ENCODE data around the gene SPAG6. TPM values are rescaled to one million over a fixed set of nuclear protein-coding genes. Genes with fewer than 3 reads are reported as not detected.

Gene SPAG6
- polyA plus RNA-seq, 3 donors: 0.11 to 0.13 TPM; not detected in 1

- H3K4me2 ChIP-seq (replicated peaks; ENCODE audit: extremely low read depth, low read length, poor library complexity, severe bottlenecking): peak overlapping the region; percentile 86
- H2AFZ ChIP-seq (ENCODE audit: insufficient read depth, low read depth, low read length, poor library complexity, severe bottlenecking): peak overlapping the region; percentile 94
- H3K9me3 Mint-ChIP-seq: peaks cover 0 to 5% (median 2%) of the 10 kb centered on the region in 7 donors
- H3K27ac Mint-ChIP-seq: peak overlapping the region; percentile 93 to 97 (median 95)
- peak overlapping the region; percentile 88 to 94 for H3K4me3 Mint-ChIP-seq
- peaks cover 29% of the 10 kb centered on the region for H3K4me1 Mint-ChIP-seq
- H3K79me2 ChIP-seq (ENCODE audit: insufficient read depth, low read length): peaks cover 21% of the 10 kb centered on the region
- peaks cover 1 to 14% (median 4%) of the 10 kb centered on the region in 3 donors for H3K27me3 Mint-ChIP-seq (ENCODE audit: low read depth in 3 of 3)
- DNase-seq: peak in 1 of 3 donors; percentile 34
- intact Hi-C loops (cut with micrococcal nuclease): loop anchor here (2.0 to 10.0 kb wide), 4 partner anchors 62 to 314 kb away; partner anchors contain the start of gene DNAJC1 (in 1 of the 2)
- H3K4me1 ChIP-seq (ENCODE audit: control insufficient read depth in 1 of 2, insufficient read depth in 2 of 2, low read length in 2 of 2): peaks cover 28 to 45% of the 10 kb centered on the region in 2 donors
- TF ChIP-seq, protein P1, sequence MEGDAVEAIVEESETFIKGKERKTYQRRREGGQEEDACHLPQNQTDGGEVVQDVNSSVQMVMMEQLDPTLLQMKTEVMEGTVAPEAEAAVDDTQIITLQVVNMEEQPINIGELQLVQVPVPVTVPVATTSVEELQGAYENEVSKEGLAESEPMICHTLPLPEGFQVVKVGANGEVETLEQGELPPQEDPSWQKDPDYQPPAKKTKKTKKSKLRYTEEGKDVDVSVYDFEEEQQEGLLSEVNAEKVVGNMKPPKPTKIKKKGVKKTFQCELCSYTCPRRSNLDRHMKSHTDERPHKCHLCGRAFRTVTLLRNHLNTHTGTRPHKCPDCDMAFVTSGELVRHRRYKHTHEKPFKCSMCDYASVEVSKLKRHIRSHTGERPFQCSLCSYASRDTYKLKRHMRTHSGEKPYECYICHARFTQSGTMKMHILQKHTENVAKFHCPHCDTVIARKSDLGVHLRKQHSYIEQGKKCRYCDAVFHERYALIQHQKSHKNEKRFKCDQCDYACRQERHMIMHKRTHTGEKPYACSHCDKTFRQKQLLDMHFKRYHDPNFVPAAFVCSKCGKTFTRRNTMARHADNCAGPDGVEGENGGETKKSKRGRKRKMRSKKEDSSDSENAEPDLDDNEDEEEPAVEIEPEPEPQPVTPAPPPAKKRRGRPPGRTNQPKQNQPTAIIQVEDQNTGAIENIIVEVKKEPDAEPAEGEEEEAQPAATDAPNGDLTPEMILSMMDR (IDR thresholded peaks at IDR 0.05): no peak
- H3K9me3 ChIP-seq (replicated peaks in 1 of 2; ENCODE audit: control insufficient read depth in 1 of 2, insufficient read depth in 1 of 2, low read length in 2 of 2): no peaks in the 10 kb centered on the region
- H3K4me3 ChIP-seq (replicated peaks in 1 of 3; ENCODE audit: low read depth in 2 of 3, low read length in 3 of 3): peak overlapping the region; percentile 78 to 97 (median 91)
- WGBS (ENCODE audit: insufficient coverage): no CpG with 5 or more reads among the region's 9 CpGs
- H3K9ac ChIP-seq (ENCODE audit: insufficient read depth, low read length, poor library complexity, severe bottlenecking): peak overlapping the region; percentile 87
- peaks cover 0 to 11% of the 10 kb centered on the region in 2 donors for H3K27me3 ChIP-seq (ENCODE audit: control insufficient read depth in 2 of 2, insufficient read depth in 2 of 2, low read length in 2 of 2)
- H3K36me3 ChIP-seq (replicated peaks in 1 of 2; ENCODE audit: control insufficient read depth in 1 of 2, insufficient read depth in 2 of 2, low read length in 2 of 2): no peaks in the 10 kb centered on the region
- no peaks in the 10 kb centered on the region for H4K20me1 ChIP-seq (ENCODE audit: insufficient read depth, low read length)
- peaks cover 5 to 8% of the 10 kb centered on the region in 2 donors for H3K36me3 Mint-ChIP-seq
- H3K27ac ChIP-seq (ENCODE audit: low read depth in 1 of 2, low read length in 2 of 2): peak overlapping the region; percentile 89 to 91
Observed at GRCh38 chr10:22317076-22317370, 28.3 kb upstream of the SPAG6 start.

DNA sequence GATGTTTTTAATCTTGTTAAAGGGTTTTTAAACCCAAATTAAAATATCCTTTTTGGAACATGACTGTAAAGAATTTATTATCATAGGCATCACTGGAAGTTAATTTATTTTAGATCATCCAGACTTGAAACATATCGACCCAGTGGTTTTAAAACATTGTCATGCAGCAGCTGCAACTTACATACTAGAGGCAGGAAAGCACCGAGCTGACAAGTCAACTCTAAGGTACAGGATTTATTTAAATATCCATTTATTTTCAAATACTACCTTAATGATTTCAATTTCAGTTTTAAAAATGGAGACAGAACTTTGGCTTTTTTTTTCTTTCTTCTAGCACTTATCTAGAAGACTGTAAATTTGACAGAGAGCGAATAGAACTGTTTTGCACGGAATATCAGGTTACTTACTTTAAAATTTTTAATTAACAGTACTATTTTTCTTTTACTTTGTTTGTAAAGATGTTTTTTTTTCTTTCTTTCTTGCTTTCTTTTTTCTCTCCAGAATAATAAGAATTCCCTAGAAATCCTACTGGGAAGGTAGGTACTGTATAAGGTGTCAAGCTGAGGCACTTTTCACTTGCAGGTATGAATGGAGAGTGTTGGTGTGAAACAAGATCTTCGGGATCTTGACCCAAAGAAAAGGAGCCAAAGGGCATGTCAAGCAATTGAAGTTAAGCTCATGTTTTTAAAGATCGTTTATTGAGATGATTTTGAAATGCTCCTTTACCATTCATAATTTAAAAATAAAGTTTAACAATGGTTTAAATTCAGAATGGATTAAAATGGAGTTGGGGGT is 27.3 kb upstream of the SPAG6 start:
- H3K9ac ChIP-seq (ENCODE audit: insufficient read depth, low read length, poor library complexity, severe bottlenecking): no peak overlapping the region
- TF ChIP-seq, protein P1 (IDR thresholded peaks at IDR 0.05): no peak
- H3K36me3 Mint-ChIP-seq: peaks cover 11 to 12% of the 10 kb centered on the region in 2 donors
- peaks cover 9 to 20% of the 10 kb centered on the region in 2 donors for H3K27me3 ChIP-seq (ENCODE audit: control insufficient read depth in 2 of 2, insufficient read depth in 2 of 2, low read length in 2 of 2)
- H2AFZ ChIP-seq (ENCODE audit: insufficient read depth, low read depth, low read length, poor library complexity, severe bottlenecking): no peak overlapping the region
- intact Hi-C loops (cut with micrococcal nuclease): loop anchor here (2.0 to 10.0 kb wide), 4 partner anchors 63 to 315 kb away; partner anchors contain the start of gene DNAJC1 (in 1 of the 2)
- peak overlapping the region; percentile 86 for H3K4me2 ChIP-seq (replicated peaks; ENCODE audit: extremely low read depth, low read length, poor library complexity, severe bottlenecking)
- H3K27ac ChIP-seq (ENCODE audit: low read depth in 1 of 2, low read length in 2 of 2): no peak overlapping the region
- peaks cover 0 to 9% (median 5%) of the 10 kb centered on the region in 7 donors for H3K9me3 Mint-ChIP-seq
- H3K9me3 ChIP-seq (replicated peaks in 1 of 2; ENCODE audit: control insufficient read depth in 1 of 2, insufficient read depth in 1 of 2, low read length in 2 of 2): no peaks in the 10 kb centered on the region
- no peak overlapping the region for H3K4me3 Mint-ChIP-seq
- peaks cover 37 to 54% of the 10 kb centered on the region in 2 donors for H3K4me1 ChIP-seq (ENCODE audit: control insufficient read depth in 1 of 2, insufficient read depth in 2 of 2, low read length in 2 of 2)
- H3K27ac Mint-ChIP-seq: no peak overlapping the region
- H3K4me1 Mint-ChIP-seq: peaks cover 39% of the 10 kb centered on the region
- peak overlapping the region in 1 of 3 experiments; percentile 91 for H3K4me3 ChIP-seq (replicated peaks in 1 of 3; ENCODE audit: low read depth in 2 of 3, low read length in 3 of 3)
- H3K36me3 ChIP-seq (replicated peaks in 1 of 2; ENCODE audit: control insufficient read depth in 1 of 2, insufficient read depth in 2 of 2, low read length in 2 of 2): no peaks in the 10 kb centered on the region
- no peaks in the 10 kb centered on the region for H4K20me1 ChIP-seq (ENCODE audit: insufficient read depth, low read length)
- DNase-seq: no peak
- no CpG with 5 or more reads among the region's 6 CpGs for WGBS (ENCODE audit: insufficient coverage)
- peaks cover 23% of the 10 kb centered on the region for H3K79me2 ChIP-seq (ENCODE audit: insufficient read depth, low read length)
- H3K27me3 Mint-ChIP-seq (ENCODE audit: low read depth in 3 of 3): peaks cover 11 to 23% (median 13%) of the 10 kb centered on the region in 3 donors

All from CD14-positive monocyte (primary cell).